Measurements from ENCODE around the gene EMP1.

Gene EMP1

GRCh38 chr12:13223941-13224340 is 27.4 kb downstream of the EMP1 start:
- DNase-seq: no peak

- DNase-seq: no peak
These were observed 30.7 kb downstream of the EMP1 start for GRCh38 chr12:13227191-13227590.

GRCh38 chr12:13228579-13228978 is 32.1 kb downstream of the EMP1 start:
- no peak for DNase-seq

- no peak for DNase-seq
These were observed 33.0 kb downstream of the EMP1 start for GRCh38 chr12:13229504-13229903.

- no peak for DNase-seq
These were observed 34.0 kb downstream of the EMP1 start for GRCh38 chr12:13230500-13230899.

GRCh38 chr12:13233830-13234641 is 37.5 kb downstream of the EMP1 start:
- no peak for DNase-seq

- DNase-seq: no peak
These were observed 41.7 kb downstream of the EMP1 start for GRCh38 chr12:13238204-13238603.

- no peak for DNase-seq
These were observed 45.4 kb downstream of the EMP1 start for GRCh38 chr12:13241833-13242488.

GRCh38 chr12:13242936-13243335 is 46.4 kb downstream of the EMP1 start:
- DNase-seq: no peak

GRCh38 chr12:13243516-13244070 is 47.1 kb downstream of the EMP1 start:
- DNase-seq: no peak

GRCh38 chr12:13247596-13247995 is 51.1 kb downstream of the EMP1 start:
- no peak for DNase-seq

- no peak for DNase-seq
These were observed 52.4 kb downstream of the EMP1 start for GRCh38 chr12:13248964-13249363.

GRCh38 chr12:13250416-13250815 is 53.9 kb downstream of the EMP1 start:
- DNase-seq: no peak

- DNase-seq: no peak
These were observed 55.0 kb downstream of the EMP1 start for GRCh38 chr12:13251521-13251920.

GRCh38 chr12:13252024-13252423 is 55.5 kb downstream of the EMP1 start:
- no peak for DNase-seq

GRCh38 chr12:13252616-13253015 is 56.1 kb downstream of the EMP1 start:
- no peak for DNase-seq

- DNase-seq: no peak
These were observed 57.6 kb downstream of the EMP1 start for GRCh38 chr12:13253966-13254760.

GRCh38 chr12:13255792-13256691 is 59.5 kb downstream of the EMP1 start:
- peak; percentile 93 for DNase-seq

- no peak for DNase-seq
These were observed 60.1 kb downstream of the EMP1 start for GRCh38 chr12:13256692-13257045.

- no peak for DNase-seq
These were observed 60.9 kb downstream of the EMP1 start for GRCh38 chr12:13257356-13257875.

- DNase-seq: no peak
These were observed 61.7 kb downstream of the EMP1 start for GRCh38 chr12:13258197-13258596.

GRCh38 chr12:13258717-13259119 is 62.2 kb downstream of the EMP1 start:
- no peak for DNase-seq
